Urinary bladder (tissue), 4 donors: Measurements from ENCODE around the gene ALMS1. TPM values are rescaled to one million over a fixed set of nuclear protein-coding genes. Genes with fewer than 3 reads are reported as not detected.
"Not testable (repeated sequence)": the region's sequence is repeated elsewhere in the genome, so short reads cannot be mapped to it uniquely, and the experiment has no call there.

ENCODE experiments used
- DNase-seq: peaks from one replicate; pipeline ENCODE4 v3.0.0-alpha.2; 2015; ENCODE audit errors: extremely low spot score
- H3K27ac ChIP-seq: one replicate; pipeline ENCODE4 v1.5.1; 2013; ENCODE audit warnings: low read depth, mild to moderate bottlenecking, moderate library complexity
- H3K36me3 ChIP-seq: one replicate; pipeline ENCODE4 v1.6.1; 2013; ENCODE audit warnings: mild to moderate bottlenecking, moderate library complexity; ENCODE audit not compliant: insufficient read depth
- H3K4me1 ChIP-seq: one replicate; pipeline ENCODE4 v1.6.1; 2013; ENCODE audit warnings: mild to moderate bottlenecking, moderate library complexity; ENCODE audit not compliant: insufficient read depth
- H3K4me3 ChIP-seq: one replicate; pipeline ENCODE4 v1.5.1; 2013; ENCODE audit warnings: low read depth, low read length
- WGBS: extraction: QIAGEN DNeasy Blood & Tissue Kit; methylation state at CpG from one replicate; pipeline ENCODE4 v1.1.7; 2013; 5-methylcytosine and 5-hydroxymethylcytosine counted together
- polyA plus RNA-seq: library from polyadenylated mRNA; stranded (reverse); fragments of 200-250 nt; gene quantifications from one replicate; pipeline ENCODE4 v1.2.3, GENCODE V29; 2013
- total RNA-seq: library from RNA; depleted of rRNA; stranded (reverse); fragments of >200 nt; gene quantifications from one replicate; pipeline ENCODE4 v1.2.3, GENCODE V29; 2014
- donor health status: healthy with polysubstance abuse.
- donor health status: healthy.

Gene ALMS1
- total RNA-seq, result 65.1 TPM
- polyA plus RNA-seq, result 10.7 TPM

GRCh38 chr2:73385504-73386341, at the start of gene ALMS1:
TSS of gene ALMS1 (plus strand) at chr2:73385836. CDS start at chr2:73385869, 33 bp downstream.
- Histone ChIP-seq H3K27ac (peak within 1 kb of the TSS; percentile 96), H3K4me1 (no peaks in the 10 kb centered on the region), H3K4me3 (peak within 1 kb of the TSS; percentile 68), H3K36me3 (no peaks in the 10 kb centered on the region)
- peak; percentile 58 for DNase-seq
- WGBS, result under 1% methylated on average over 84 of the region's 84 CpGs

- no peak for DNase-seq
- H3K4me3 ChIP-seq, result no peak overlapping the region
- H3K27ac ChIP-seq, result no peak overlapping the region
- H3K4me1 ChIP-seq, result no peaks in the 10 kb centered on the region
- 26% methylated on average over 3 of the region's 3 CpGs for WGBS
- no peaks in the 10 kb centered on the region for H3K36me3 ChIP-seq
Measured at GRCh38 chr2:73337828-73338227, 47.8 kb upstream of the ALMS1 start.

GRCh38 chr2:73339201-73339600, 46.4 kb upstream of the ALMS1 start:
- no peak for DNase-seq
- Histone ChIP-seq H3K36me3 (no peaks in the 10 kb centered on the region), H3K4me1 (no peaks in the 10 kb centered on the region), H3K27ac (no peak overlapping the region), H3K4me3 (no peak overlapping the region)
- WGBS, result 59% methylated on average over 3 of the region's 3 CpGs

GRCh38 chr2:73341039-73341438, 44.6 kb upstream of the ALMS1 start:
- H3K36me3 ChIP-seq, result no peaks in the 10 kb centered on the region
- H3K27ac ChIP-seq, result no peak overlapping the region
- WGBS, result 63% methylated on average over 3 of the region's 3 CpGs

GRCh38 chr2:73343992-73344391, 41.6 kb upstream of the ALMS1 start:
- H3K4me3 ChIP-seq, result no peak overlapping the region
- DNase-seq, result no peak
- H3K36me3 ChIP-seq, result no peaks in the 10 kb centered on the region
- H3K27ac ChIP-seq, result no peak overlapping the region
- 51% methylated on average over 5 of the region's 5 CpGs for WGBS
- no peaks in the 10 kb centered on the region for H3K4me1 ChIP-seq

More at GRCh38 chr2:73341039-73341438, 44.6 kb upstream of the ALMS1 start:
- Histone ChIP-seq H3K4me1 (no peaks in the 10 kb centered on the region), H3K4me3 (no peak overlapping the region)
- no peak for DNase-seq

- DNase-seq, H3K27ac ChIP-seq, H3K4me1 ChIP-seq, H3K36me3 ChIP-seq, H3K4me3 ChIP-seq: not testable (repeated sequence)
- WGBS, result 90% methylated on average over 3 of the region's 3 CpGs
Measured at GRCh38 chr2:73344747-73345146, 40.9 kb upstream of the ALMS1 start.

- Histone ChIP-seq H3K36me3 (no peaks in the 10 kb centered on the region), H3K4me3 (no peak overlapping the region), H3K27ac (no peak overlapping the region), H3K4me1 (no peaks in the 10 kb centered on the region)
- 66% methylated on average over 4 of the region's 4 CpGs for WGBS
- DNase-seq, result no peak
Measured at GRCh38 chr2:73350035-73350691, 35.5 kb upstream of the ALMS1 start.

GRCh38 chr2:73356097-73356496, 29.5 kb upstream of the ALMS1 start:
- no peak overlapping the region for H3K4me3 ChIP-seq
- no peak for DNase-seq
- WGBS, result 92% methylated on average over 3 of the region's 3 CpGs
- no peaks in the 10 kb centered on the region for H3K4me1 ChIP-seq
- no peak overlapping the region for H3K27ac ChIP-seq
- no peaks in the 10 kb centered on the region for H3K36me3 ChIP-seq

- no peak for DNase-seq
- H3K27ac ChIP-seq, result no peak overlapping the region
- no peaks in the 10 kb centered on the region for H3K36me3 ChIP-seq
- H3K4me3 ChIP-seq, result no peak overlapping the region
- 12% methylated on average over 2 of the region's 2 CpGs for WGBS
- H3K4me1 ChIP-seq, result no peaks in the 10 kb centered on the region
Measured at GRCh38 chr2:73359915-73360697, 25.5 kb upstream of the ALMS1 start.

GRCh38 chr2:73366060-73366459, 19.6 kb upstream of the ALMS1 start:
- 93% methylated on average over 1 of the region's 1 CpG for WGBS
- DNase-seq, result no peak

GRCh38 chr2:73368781-73369180, 16.9 kb upstream of the ALMS1 start:
- H3K36me3 ChIP-seq, result no peaks in the 10 kb centered on the region
- no peak for DNase-seq
- H3K4me1 ChIP-seq, result no peaks in the 10 kb centered on the region
- WGBS, result 66% methylated on average over 2 of the region's 2 CpGs
- H3K27ac ChIP-seq, result no peak overlapping the region
- no peak overlapping the region for H3K4me3 ChIP-seq

More at GRCh38 chr2:73366060-73366459, 19.6 kb upstream of the ALMS1 start:
- Histone ChIP-seq H3K27ac (no peak overlapping the region), H3K4me3 (no peak overlapping the region), H3K36me3 (no peaks in the 10 kb centered on the region), H3K4me1 (no peaks in the 10 kb centered on the region)

- 84% methylated on average over 3 of the region's 3 CpGs for WGBS
Measured at GRCh38 chr2:73370348-73370747, 15.3 kb upstream of the ALMS1 start.

GRCh38 chr2:73373344-73373743, 12.3 kb upstream of the ALMS1 start:
- 71% methylated on average over 2 of the region's 2 CpGs for WGBS
- no peaks in the 10 kb centered on the region for H3K36me3 ChIP-seq
- H3K27ac ChIP-seq, result no peak overlapping the region
- no peak overlapping the region for H3K4me3 ChIP-seq
- DNase-seq, result no peak
- H3K4me1 ChIP-seq, result no peaks in the 10 kb centered on the region

More at GRCh38 chr2:73370348-73370747, 15.3 kb upstream of the ALMS1 start:
- Histone ChIP-seq H3K36me3 (no peaks in the 10 kb centered on the region), H3K27ac (no peak overlapping the region), H3K4me1 (no peaks in the 10 kb centered on the region), H3K4me3 (no peak overlapping the region)
- no peak for DNase-seq
